Measurements from ENCODE around the gene RIT2.

Gene RIT2

DNA sequence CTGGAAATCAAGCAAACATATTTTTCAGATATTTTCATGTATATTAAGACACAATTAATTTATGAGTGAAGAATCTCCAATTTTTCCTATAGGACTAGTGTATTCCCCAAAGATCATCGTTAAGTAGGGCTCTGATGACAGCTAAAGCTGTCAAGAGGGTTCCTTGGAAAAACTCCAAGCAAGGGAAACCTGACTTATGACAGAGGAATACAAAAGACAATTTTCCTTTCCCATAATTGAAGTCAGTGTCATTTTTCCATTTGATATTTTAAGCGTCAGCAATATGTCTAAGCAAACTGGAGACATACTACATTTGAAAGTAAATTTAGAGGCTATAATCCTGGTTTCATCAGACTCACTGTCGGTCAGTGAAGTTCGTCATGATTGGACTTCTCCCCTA lies 36.1 kb downstream of the RIT2 start:
- DNase-seq: no peak

DNA sequence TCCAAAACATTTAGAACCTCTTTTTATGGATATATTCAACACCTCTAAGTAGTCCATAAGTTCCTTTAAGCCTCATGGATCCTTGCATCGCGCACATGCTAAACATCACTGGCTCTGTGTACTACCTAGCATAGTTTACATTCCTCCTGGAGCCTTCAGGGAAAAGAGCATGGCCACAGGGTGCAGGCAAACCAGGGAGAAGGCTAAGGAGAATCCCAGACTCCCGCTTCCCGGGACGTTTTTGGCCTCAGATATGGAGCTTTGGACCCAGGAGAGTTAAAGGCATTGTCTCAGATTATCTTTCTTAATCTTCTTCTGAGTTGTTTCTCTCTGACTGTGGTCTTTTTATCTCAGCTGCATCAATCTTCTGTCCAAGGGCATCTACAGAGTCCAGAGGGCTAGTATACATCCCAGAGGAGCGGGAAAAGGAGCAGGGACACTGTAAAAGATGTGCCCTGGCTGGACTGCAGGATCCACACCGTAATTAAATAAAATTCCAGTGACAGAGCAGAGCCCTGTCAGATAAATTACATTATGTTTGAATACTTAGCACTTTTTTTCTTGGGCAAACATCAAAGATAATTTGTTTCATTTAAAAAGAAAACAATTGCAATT lies 36.9 kb downstream of the RIT2 start:
- DNase-seq: no peak

DNA sequence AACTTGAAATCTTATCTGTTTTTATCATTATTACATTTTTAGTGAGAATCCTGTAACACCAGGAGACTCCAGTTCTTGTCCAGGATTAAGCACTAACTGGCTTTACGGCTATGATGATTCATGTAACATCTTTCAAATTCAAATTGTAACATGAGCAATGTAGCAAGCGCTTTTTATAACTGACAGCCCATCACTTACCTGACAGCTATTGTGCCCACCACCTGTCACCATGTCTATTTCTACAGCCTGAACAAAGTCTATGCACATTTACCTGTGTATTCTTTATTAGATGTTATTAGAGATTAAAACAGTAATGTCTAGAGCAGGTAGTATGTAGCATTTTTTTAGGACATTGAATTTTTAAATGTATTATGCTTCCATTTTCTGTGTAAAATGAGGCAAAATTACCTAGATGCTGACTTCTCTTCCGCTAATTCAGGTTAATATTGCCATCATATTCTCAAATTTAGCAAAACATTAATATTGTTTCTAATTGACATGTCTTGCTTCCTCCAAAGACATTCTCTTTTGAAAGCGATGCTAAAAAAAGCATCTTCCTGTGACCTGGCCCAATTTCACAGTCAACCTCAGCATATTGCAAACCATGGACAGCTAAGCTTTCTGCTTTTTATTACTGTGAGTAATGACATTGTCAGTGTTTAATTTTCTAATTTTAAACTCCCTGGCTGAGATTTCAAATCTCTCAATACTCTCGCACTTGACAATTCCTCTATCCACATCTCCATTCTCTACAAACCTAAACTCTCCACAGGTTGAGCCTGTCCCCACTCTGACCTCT lies 37.8 kb downstream of the RIT2 start:
- DNase-seq: no peak

DNA sequence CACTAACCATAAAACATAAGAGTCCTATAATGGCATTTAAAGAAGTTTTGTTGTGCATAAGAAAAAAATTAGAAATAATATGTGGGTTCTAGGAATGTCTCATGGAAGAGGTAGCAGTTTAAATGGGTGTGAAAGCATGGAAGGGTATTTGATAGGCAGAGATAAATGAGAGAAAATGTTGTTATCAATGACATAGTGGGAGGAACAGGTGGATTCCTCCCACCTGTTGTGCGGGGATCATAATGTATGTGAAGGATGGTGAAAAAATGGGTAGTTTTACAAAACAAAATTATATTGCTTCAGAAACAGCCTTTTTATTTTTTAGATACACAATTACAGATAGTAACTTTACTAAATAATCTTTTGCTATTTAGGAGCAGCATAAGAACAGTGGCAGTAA lies 41.7 kb downstream of the RIT2 start:
- DNase-seq: no peak

DNA sequence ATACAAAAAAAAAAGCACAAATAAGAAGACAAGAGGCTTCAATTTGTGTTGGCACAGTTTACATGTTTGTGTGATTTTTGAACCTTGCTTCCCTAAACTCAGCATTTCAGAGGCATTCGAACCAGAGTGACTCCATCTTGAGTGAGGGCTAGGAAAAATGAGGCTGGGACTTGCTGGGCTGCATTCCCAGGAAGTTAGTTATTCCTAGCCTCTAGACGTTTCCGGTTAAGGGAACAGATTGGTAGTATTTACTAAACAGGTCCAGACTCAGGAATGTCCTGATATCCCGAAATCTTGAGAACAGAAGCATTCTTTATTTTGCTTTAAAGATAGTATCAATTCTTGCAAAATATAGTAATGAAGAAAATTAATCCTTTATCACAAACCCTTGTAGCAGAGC lies 46.7 kb downstream of the RIT2 start:
- DNase-seq: no peak

DNA sequence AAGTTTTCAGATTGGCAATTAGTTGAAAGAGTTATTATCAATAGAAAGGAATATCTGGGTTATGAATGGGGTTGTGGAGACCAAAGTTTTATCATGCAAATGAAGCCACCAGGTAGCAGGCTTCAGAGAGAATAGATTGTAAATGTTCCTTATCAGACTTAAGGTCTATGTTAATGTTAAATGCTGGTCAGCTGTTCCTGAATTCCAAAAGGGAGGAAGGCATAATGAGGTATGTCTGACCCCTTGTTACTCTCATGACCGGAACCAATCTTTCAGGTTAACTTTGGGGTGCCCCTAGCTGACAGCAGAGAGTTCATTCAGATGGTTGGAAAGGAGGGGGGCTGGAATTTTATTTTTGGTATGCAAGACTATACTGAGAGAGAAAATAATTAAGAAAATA lies 47.9 kb downstream of the RIT2 start:
- DNase-seq: no peak

DNA sequence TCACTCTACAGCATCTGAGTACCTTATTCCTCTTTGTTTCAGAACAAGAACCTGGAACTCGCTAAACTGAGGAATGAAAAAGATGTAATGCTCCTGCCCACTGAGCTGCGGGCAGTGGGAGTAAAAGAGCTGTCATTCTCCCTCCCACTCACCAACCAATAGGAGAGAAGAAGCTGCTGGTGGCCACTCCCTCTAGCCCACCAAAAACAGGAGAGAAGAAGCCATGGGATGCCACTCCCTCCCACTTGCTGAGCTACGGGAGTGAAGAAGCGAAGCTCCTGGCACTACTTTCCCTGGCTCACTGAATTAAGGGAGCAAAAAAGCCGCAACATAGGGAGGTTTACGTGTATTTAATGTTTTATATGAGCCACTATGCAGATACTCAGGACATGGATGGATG lies 53.7 kb downstream of the RIT2 start:
- no peak for DNase-seq

DNA sequence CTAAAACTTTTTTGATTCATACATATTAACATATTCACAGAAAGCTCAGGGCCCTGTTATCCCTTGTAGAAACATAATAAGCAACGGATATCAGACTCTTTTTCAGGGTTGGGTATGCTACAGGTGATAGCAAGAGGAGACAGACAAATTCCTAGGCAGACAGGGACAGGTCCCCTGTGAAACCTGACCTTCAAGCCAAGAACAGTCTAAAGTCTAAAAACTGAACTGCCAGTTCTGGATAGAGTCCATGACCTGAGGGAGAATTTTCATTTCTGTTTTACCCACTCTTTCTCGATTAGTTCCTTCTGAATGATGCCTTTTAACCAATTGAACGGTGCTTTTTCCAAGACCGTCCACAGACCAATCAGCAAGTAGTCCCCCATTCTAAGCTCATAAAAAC lies 54.2 kb downstream of the RIT2 start:
- DNase-seq: no peak

DNA sequence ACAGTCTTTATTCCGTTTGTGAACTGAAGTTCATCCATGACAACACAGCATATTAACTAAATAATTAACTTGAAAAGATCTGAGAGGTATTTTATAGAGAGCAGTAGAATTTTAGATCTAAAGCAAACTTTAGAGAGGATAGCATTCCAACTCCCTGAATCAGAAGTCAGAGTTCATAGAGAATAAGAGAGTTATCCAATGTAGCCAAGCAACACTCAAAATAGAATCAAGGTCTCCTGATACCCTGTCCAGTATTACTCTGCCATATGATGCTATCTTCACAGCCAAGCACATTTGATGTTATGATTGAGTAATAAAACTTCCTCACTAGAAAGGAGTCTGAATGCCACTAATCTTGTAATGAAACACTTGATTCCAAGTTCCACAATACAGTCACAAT lies 55.5 kb downstream of the RIT2 start:
- DNase-seq: no peak

DNA sequence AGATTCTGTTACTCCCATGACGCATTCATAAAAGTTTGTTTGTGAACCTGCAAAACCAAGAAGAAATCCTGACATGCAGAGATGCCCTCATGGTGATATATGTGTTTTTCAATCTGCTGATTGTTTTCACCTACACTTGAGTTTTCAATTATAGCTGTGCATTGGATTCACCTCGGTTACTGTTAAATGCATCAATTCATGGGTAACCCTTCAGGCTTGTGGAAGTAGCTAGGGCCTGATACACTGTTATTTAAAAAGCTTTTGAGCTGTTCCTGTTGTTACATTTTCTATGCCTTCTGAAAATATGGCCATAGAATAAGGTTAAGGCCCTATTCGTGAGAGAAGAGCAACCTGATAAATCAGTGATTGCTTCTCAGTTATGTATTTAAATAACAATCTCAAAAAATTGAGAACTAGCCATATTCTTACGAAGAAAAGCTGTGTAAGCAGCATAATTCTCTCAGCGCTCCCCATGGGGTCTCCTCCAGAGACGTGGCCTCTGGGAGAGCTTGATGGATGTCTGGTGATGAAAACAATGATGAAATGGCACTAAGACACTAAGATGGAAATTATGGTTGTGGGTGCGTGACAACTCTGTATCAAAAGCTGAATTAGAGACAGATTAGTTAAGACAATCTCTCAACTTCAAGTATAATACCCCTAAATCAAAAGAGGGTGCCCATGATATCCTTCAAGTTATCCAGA lies 60.5 kb downstream of the RIT2 start:
- DNase-seq: no peak

DNA sequence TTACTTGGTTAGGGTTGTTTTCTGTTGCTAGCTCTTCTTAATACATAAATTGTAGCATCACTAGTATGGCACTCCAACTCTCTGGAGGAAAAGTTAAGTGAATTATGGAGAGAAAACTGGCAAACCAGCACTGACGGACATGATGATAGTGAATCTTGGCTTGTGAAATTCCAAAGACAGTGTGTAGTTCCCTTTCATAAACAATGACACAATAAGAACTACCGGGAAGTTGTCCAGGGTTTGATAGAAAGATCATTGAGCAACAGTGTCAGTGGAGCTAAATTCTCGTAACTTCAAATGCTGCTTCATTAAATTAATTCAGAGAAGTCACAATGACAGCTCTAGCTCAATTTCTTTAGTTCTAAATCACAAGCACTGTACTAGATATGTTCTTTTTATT lies 66.5 kb downstream of the RIT2 start:
- DNase-seq: no peak

DNA sequence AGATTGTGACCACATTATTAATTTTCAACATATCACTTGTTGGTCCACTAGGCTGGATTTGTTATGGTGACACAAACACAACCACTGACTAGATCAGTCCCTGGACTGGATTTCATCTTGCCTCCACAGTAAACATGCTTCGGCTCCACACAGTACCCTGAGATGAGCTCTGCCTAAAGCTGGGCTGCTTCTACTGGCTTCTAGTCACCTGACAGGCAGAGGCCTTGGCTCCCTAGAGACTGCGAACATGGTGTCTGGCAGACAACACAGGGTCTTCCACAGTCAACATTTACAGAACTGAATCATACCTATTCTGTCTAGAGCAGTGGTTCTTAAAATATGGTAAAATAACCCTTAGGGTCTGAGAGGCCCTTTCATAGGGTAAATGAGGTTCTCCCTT lies 69.2 kb downstream of the RIT2 start:
- DNase-seq: no peak

DNA sequence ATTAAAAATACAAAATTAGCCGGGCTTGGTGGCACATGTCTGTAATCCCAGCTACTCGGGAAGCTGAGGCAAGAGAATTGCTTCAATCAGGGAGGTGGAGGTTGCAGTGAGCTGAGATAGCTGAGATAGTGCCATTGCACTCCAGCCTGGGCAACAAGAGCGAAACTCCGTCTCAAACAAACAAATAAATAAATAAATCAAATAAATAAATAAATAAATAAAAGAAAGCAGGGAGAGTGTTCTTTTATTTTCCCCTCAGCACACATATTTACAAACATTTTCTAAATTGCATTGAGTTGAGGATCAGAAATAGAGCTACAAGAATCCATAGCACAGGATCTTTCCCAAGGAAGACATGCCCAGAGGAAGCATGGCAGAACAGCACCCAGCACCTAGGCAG lies 71.9 kb downstream of the RIT2 start:
- no peak for DNase-seq

DNA sequence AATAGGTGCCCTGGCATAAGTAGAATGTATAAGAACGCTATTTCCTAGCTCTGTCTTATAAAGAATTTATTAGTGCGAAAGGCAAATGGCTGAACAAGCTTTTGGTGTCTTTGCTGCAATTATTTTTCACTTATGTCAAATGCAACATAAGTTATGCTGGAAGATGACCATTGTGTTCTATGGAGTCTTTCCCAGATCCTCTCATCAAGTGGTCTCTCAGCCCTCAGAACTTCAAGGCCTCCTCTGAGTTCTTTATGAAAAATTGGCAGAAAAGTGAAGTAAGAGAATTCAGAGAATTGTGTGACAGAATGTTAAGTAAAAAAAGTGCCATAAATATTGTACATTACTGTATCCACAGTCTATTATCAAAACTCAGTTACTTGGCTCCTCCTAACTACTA lies 75.2 kb downstream of the RIT2 start:
- no peak for DNase-seq

DNA sequence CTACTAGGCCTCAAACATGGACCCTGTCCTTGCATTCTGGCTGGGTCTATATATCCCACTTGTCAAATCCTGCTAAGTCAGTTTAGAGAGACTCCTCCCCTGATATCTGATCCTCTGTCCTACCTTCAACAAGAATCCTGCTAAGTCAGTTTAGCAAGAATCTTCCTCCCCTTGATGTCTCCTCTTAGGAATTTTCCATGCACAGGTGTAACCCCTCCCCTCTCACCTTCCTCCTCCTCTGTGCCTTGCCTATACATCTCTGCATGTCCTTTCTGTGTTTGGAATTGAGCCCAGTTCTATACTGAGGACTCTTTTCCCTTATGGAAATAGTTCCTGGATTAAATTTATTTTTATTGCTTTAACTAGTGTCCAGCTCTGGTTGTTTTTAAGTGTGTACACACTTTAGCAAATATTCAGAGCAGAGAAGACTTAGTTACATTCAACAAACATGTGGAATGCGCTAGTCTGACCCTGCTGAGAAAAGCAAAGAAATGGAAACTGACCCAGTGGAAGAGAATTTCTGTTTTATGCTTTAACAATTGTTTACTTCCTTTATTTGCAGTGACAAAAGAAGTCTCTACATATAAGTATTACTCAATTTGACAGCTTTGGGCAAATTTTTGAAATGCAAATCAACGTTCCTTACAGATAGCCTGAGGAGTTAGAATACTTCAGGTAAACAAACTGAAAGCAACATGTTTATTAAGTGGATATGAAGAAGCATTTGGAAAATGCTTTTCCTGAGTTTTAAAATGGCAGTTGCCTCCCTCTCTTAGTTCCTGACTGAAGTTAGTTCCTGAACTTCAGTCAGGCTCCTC lies 80.6 kb downstream of the RIT2 start:
- no peak for DNase-seq

DNA sequence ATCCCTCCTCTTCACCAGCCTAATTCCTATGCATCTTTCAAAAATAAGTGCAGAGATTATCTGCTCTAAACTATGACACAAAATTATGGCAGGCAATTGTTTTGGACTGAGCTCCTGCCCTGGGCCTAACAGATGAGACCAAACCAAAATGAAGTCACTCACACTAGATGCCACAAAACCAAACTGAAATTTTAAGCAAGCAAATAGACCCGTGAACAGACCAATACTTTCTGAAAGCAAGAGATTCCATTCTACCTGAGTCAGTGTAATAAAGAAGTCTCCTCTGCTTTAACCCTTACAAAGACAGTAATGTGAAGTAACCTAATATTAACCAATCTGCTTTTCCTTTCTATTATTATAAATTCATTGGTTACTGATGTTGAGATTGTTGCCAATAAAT lies 84.3 kb downstream of the RIT2 start:
- DNase-seq: no peak

DNA sequence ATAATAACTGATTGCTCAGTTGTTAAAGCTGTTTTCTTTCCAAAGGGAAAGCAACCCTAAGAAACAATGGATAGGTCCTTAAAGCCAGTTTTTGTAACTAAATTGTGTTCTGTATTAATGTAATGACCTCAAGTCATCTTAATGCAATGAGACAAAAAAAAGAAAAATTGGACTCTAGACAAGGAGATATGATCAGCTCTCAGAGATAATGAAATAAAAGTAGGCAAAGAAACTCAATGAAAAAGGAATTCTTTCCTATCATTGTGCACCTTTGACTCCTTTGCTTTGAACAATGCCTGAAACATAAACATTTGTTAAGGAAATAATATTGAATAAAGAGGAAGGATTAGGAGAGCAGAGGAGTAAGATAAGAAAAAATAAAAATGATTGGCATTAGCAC lies 86.1 kb downstream of the RIT2 start:
- DNase-seq: no peak

DNA sequence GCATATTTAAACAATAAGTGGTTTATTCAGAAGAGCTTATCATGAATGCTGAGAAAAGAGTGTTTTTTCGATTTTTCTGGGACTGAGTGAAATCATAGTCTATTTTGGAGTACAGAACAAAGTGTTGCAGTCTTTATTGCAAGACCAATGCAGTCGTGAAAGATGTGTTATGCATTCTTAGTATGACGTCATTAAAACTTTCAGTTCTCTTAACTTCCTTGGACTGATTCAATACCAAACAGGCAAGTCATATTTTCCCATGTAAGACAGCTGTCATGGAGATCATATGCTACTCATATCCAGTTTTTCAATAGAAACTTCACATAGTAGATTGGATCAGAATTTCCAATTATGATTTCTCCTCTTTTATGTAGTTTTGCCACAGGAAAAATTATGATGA lies 92.6 kb downstream of the RIT2 start:
- DNase-seq: no peak

DNA sequence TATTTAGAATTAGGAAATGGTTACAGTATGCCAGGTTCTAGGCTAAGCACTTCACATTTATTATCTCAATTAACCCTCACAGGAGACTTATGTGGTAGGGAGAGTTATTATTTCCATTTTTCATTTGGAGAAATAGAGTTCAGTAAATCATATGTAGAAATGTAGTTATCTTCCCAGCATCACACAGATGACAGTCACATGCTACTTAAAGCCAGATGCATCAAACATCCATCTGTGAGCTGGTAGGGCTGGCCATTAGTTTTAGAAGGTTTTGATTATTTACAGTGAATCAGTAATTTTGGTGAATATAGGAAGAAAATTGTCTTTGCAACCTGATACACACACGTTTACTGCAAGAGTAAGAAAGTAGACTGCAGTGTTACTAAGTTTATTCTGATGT lies 97.9 kb downstream of the RIT2 start:
- DNase-seq: no peak

DNA sequence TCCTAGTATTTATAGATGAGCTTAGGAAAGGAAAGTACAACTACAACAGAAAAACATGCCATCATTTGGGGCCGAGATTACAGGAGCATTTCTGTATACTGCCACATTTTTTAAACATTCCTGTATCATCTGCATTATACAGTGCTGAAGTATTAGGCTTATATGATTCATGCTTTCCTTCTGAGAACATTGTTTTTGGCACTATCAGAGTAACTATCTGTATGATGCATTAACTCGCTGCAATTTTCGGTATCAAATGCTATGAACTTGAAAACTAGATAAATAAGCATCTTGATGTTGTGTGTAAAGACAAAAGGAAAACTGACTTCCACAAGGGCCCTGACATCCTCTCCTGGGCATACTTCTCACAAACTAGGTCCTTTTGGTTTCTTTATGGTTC lies 102.0 kb downstream of the RIT2 start:
- DNase-seq: no peak

DNA sequence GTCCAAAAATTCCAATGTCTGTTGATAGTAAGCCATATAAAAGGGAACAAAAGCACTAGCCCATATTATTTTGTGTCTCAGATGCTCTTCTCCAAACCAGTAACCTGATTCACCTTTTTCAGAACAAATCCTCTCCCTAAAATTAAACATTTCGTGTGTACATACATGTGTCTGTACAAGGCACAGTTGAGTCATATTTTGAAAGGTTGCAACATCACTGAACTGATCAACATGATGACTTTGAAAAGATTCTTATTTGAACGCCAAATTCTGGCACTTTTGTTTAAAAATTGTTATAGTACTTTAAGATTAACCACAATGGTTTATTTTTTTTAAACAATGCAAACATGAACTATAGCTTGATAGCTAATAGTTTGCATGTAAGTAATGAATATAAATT lies 102.5 kb downstream of the RIT2 start:
- no peak for DNase-seq

DNA sequence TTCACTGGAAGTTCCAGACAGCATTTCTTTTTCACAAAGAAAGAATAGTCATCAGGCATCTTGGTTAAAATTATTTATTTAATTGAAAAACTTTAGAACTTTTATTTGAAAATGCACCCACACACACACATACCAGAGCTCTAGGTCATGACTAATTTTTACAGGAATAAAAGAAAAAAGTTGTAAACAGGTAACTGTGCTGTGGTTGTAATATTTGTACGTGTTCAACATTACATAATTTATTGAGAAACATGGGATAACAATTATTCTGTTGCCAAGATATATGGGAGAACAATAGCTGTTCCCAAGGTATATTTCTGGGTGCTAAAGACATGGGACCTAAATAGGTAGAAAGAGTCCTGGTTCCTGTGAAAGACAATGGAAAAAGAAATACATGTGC lies 104.9 kb downstream of the RIT2 start:
- no peak for DNase-seq

DNA sequence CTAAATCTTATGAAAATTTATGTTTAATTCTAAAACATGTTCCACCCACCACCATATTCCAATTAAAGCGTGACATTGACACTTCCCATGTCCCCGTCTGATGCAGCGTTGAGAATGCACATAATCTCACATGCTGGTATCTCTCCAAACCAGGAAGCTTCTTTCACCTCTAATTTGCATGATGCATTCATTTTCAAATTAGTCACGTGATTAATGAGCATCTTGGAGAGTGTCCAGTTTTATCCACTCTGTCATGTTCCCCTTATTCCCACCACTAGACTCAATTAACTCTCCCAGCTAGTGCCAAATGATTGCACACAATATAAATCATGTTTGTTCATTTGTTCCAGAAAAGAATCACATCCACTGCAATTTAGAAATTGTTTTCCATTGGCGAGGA lies 105.8 kb downstream of the RIT2 start:
- no peak for DNase-seq

DNA sequence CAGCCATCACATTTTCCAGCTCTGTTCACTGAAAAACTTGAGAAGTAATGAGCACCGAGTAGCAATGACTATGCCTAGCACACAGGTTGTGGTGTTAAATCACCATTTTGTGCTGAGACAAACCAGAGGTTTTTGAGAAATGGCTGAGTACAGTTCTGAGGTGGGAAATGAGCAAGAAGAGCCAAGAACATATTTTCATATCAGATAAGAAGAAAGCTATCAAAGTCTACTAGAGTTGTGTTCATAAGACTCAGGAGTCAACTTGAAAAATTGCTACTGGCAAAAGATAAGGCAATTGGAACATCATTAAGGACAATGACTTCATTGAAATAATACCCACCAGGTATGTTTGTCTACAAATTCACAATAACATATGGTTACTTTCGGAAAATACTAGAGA lies 108.1 kb downstream of the RIT2 start:
- no peak for DNase-seq

Measured in Kasumi-1 (cell line).